ENCODE measurements around the gene TAOK2. TPM values are rescaled to one million over a fixed set of nuclear protein-coding genes. Genes with fewer than 3 reads are reported as not detected.

Gene TAOK2
- total and polyA plus RNA-seq, 2 of the 13 experiments (the other 11 are each of a cell fraction or from before 2014, with no cell fraction given) = 17.4 to 43.2 TPM

GRCh38 chr16:29995324-29995910 is 21.7 kb downstream of the TAOK2 start, which contains the start of gene HIRIP3 (continued):
- TF ChIP-seq ZNF674 (CRISPR knock-in tag; IDR thresholded peaks at IDR 0.05; ENCODE audit: low read depth) (peak; percentile 77; the same call in 1 of the 2 replicates), ZSCAN9 (CRISPR knock-in tag; IDR thresholded peaks at IDR 0.05; ENCODE audit: borderline replicate concordance) (no peak), SNAPC5 (CRISPR knock-in tag; IDR thresholded peaks at IDR 0.05; ENCODE audit: borderline replicate concordance) (0 out of 2 replicates have a peak, but pooled peaks have one; percentile 41), MIER2 (CRISPR knock-in tag; IDR thresholded peaks at IDR 0.05) (0 out of 2 replicates have a peak, but pooled peaks have one; percentile 8), FOXO4 (CRISPR knock-in tag; conservative IDR thresholded peaks at IDR 0.05) (peak; percentile 99), ATF3 (CRISPR knock-in tag; IDR thresholded peaks at IDR 0.05) (no peak), CTCF (CRISPR knock-in tag; IDR thresholded peaks at IDR 0.05) (no peak), MIXL1 (CRISPR knock-in tag; IDR thresholded peaks at IDR 0.05) (0 out of 2 replicates have a peak, but pooled peaks have one; percentile 11), SUZ12 (IDR thresholded peaks at IDR 0.05; ENCODE audit: low read depth, low read length) (no peak), ZNF446 (CRISPR knock-in tag; IDR thresholded peaks at IDR 0.05) (peak; percentile 85; the same call in 1 of the 2 replicates), MYC (CRISPR knock-in tag; IDR thresholded peaks at IDR 0.05; ENCODE audit: borderline replicate concordance) (peak; percentile 92), THAP11 (CRISPR knock-in tag; IDR thresholded peaks at IDR 0.05) (no peak), ZNF337 (CRISPR knock-in tag; IDR thresholded peaks at IDR 0.05; ENCODE audit: borderline replicate concordance, low read depth) (no peak), ZNF451 (CRISPR knock-in tag; IDR thresholded peaks at IDR 0.05) (no peak), ZNF788 (CRISPR knock-in tag; IDR thresholded peaks at IDR 0.05; ENCODE audit: borderline replicate concordance) (no peak), SSRP1 (CRISPR knock-in tag; IDR thresholded peaks at IDR 0.05) (no peak), ARID5B (CRISPR knock-in tag; IDR thresholded peaks at IDR 0.05) (no peak), MTF1 (CRISPR knock-in tag; IDR thresholded peaks at IDR 0.05) (peak; percentile 91), FOXK2 (IDR thresholded peaks at IDR 0.05) (no peak), CCDC6 (CRISPR knock-in tag; IDR thresholded peaks at IDR 0.05) (no peak), HOXA7 (CRISPR knock-in tag; IDR thresholded peaks at IDR 0.05) (no peak), ZSCAN25 (CRISPR knock-in tag; IDR thresholded peaks at IDR 0.05) (no peak; the same call in 1 of the 2 replicates)

All from HepG2 (cell line).